Panc1 (cell line): ENCODE measurements around the gene NQO1. TPM values are rescaled to one million over a fixed set of nuclear protein-coding genes. Genes with fewer than 3 reads are reported as not detected.

Experiments
- ATAC-seq: fragments of 200-7000 bp; cut with Tn5 transposase; 2 replicates; pipeline ENCODE4 v1.9.1; 2020; ENCODE audit warnings: mild to moderate bottlenecking, moderate library complexity
- BruUV-seq: library from RNA; stranded (reverse); fragments of 400-500 nt; replicated peaks from 2 replicates; lab custom pipeline; 2021; lab: Mats Ljungman, UMichigan
- CTCF ChIA-PET: fragments of 300-600 bp; sonication (Branson Sonifier 250); formaldehyde crosslinking; loops from one replicate; lab custom pipeline; 2022; ENCODE audit warnings: antibody characterized with exemption; lab: Charles Lee
- POLR2A ChIA-PET: fragments of 300-600 bp; sonication (Branson Sonifier 250); formaldehyde crosslinking; loops from one replicate; lab custom pipeline; 2022; ENCODE audit warnings: antibody characterized with exemption; lab: Charles Lee
- DNase-seq: peaks from one replicate; pipeline ENCODE4 v3.0.0-alpha.2; 2010; ENCODE audit warnings: low read depth, low spot score
- H3K27ac ChIP-seq: 2 replicates; pipeline ENCODE4 v1.5.1; 2011; ENCODE audit warnings: mild to moderate bottlenecking, low read length, inconsistent platforms
- H3K27me3 ChIP-seq: fragments of 200-500 bp; sonication (Bioruptor generic); 2 replicates; pipeline ENCODE4 v1.6.0; 2014; ENCODE audit warnings: low read length, inconsistent platforms; ENCODE audit not compliant: control insufficient read depth, insufficient read depth
- H3K36me3 ChIP-seq: fragments of 200-500 bp; sonication (Bioruptor generic); 2 replicates; pipeline ENCODE4 v1.5.1; 2014; ENCODE audit warnings: inconsistent platforms, mild to moderate bottlenecking, low read length, moderate library complexity; ENCODE audit not compliant: control insufficient read depth, insufficient read depth
- H3K4me1 ChIP-seq: 2 replicates; pipeline ENCODE4 v1.5.1; 2011; ENCODE audit warnings: inconsistent platforms, mild to moderate bottlenecking, low read length, moderate library complexity; ENCODE audit not compliant: control insufficient read depth, insufficient read depth
- H3K4me3 ChIP-seq, 2 experiments: 2 replicates each; pipeline ENCODE4 v1.5.1; 2011 to 2012; ENCODE audit warnings: low read depth in 2 of 2, low read length in 2 of 2, mild to moderate bottlenecking in 2 of 2, inconsistent platforms in 1 of 2, moderate library complexity in 1 of 2
- H3K9me3 ChIP-seq: fragments of 200-500 bp; sonication (Bioruptor generic); 2 replicates; pipeline ENCODE4 v1.5.1; 2014; ENCODE audit warnings: low read depth, mild to moderate bottlenecking, inconsistent platforms, low read length, moderate library complexity; ENCODE audit not compliant: control insufficient read depth, insufficient read depth
- CTCF ChIP-seq: fragments of 450-650 bp; IDR thresholded peaks from 2 replicates; pipeline ENCODE4 v1.5.1; 2017; ENCODE audit warnings: mild to moderate bottlenecking
- POLR2AphosphoS5 ChIP-seq: IDR thresholded peaks from 2 replicates; pipeline ENCODE4 v1.6.1; 2012; ENCODE audit warnings: mild to moderate bottlenecking, low read depth, low read length, moderate library complexity
- REST ChIP-seq, 2 experiments: IDR thresholded peaks; 2 replicates each; pipeline ENCODE4 v1.6.1; 2011 to 2012; ENCODE audit warnings: low read depth in 2 of 2, control low read depth in 1 of 2, low read length in 1 of 2, mild to moderate bottlenecking in 1 of 2, moderate library complexity in 1 of 2; ENCODE audit not compliant: insufficient read depth in 1 of 2
- SIN3A ChIP-seq: IDR thresholded peaks from 2 replicates; pipeline ENCODE4 v1.6.1; 2012; ENCODE audit warnings: low read depth, mild to moderate bottlenecking, low read length, moderate library complexity, borderline replicate concordance; ENCODE audit not compliant: insufficient read depth
- TCF7L2 ChIP-seq: IDR thresholded peaks from 2 replicates; pipeline ENCODE4 v1.6.1; 2011; ENCODE audit warnings: mild to moderate bottlenecking, low read depth, low read length, inconsistent platforms
- in situ Hi-C: cut with HindIII; loops from 2 replicates; pipeline ENCODE4 v1.10.0; 2016; ENCODE audit warnings: low sequenced_read_pairs, low pct_unique_long_range_greater_than_20kb
- intact Hi-C: fragments of 100-400 bp; cut with micrococcal nuclease; formaldehyde crosslinking; loops from one replicate; pipeline ENCODE4 v1.10.0; 2022; ENCODE audit not compliant: unreplicated experiment
- total RNA-seq: library from RNA; stranded (reverse); gene quantifications from one replicate; pipeline ENCODE4 v1.2.1, GENCODE V29; 2021; ENCODE audit not compliant: unreplicated experiment

The NQO1 gene
- total RNA-seq, 1 experiment from 2014 or later = 147 TPM

- Histone ChIP-seq H3K4me3 (no peak overlapping the region), H3K9me3 (no peaks in the 10 kb centered on the region), H3K27me3 (no peaks in the 10 kb centered on the region), H3K27ac (no peak overlapping the region), H3K36me3 (peaks cover 57% of the 10 kb centered on the region), H3K4me1 (no peaks in the 10 kb centered on the region; the same call in 1 of the 2 replicates)
- BruUV-seq = no TSS peak
- CTCF ChIA-PET = no interaction called here
- DNase-seq (no peak), ATAC-seq (no peak)
- intact Hi-C loops = no loop called here
- in situ Hi-C loops = no loop called here
- POLR2A ChIA-PET = no interaction called here
- TF ChIP-seq SIN3A (no peak), POLR2AphosphoS5 (no peak), REST (IDR thresholded peaks at IDR 0.05; ENCODE audit: insufficient read depth in 1 of 2, low read depth in 2 of 2, low read length in 1 of 2) (no peak), TCF7L2 (no peak), CTCF (no peak)
Observed at GRCh38 chr16:69699915-69700314, 26.4 kb downstream of the NQO1 start.

GRCh38 chr16:69698404-69698803, 28.0 kb downstream of the NQO1 start:
- no peak for TF ChIP-seq POLR2AphosphoS5
- no peak for TF ChIP-seq CTCF
- no peak for TF ChIP-seq TCF7L2
- H3K27me3 ChIP-seq = no peaks in the 10 kb centered on the region
- H3K4me1 ChIP-seq = 0 out of 2 replicates have a peak, but pooled peaks cover 3% of the 10 kb centered on the region
- DNase-seq (no peak), ATAC-seq (no peak)
- H3K4me3 ChIP-seq = no peak overlapping the region
- in situ Hi-C loops (no loop called here), intact Hi-C loops (no loop called here)
- ChIA-PET CTCF (no interaction called here), POLR2A (no interaction called here)
- no TSS peak for BruUV-seq
- peaks cover 55% of the 10 kb centered on the region for H3K36me3 ChIP-seq
- H3K27ac ChIP-seq = no peak overlapping the region
- no peaks in the 10 kb centered on the region for H3K9me3 ChIP-seq
